Heart left ventricle (tissue), 13 donors: ENCODE measurements around the gene TNPO3.

ENCODE experiments used
- CTCF ChIP-seq, 12 donors: fragments of 200-600 bp; sonication (generic) in 4 of 12; IDR thresholded peaks; one replicate each; pipeline versions ENCODE4 v1.5.0 to v1.8.0; 2018 to 2022; ENCODE audit warnings: antibody characterized with exemption in 12 of 12, mild to moderate bottlenecking in 5 of 12
- POLR2A ChIP-seq, 2 donors: fragments of 450-650 bp; IDR thresholded peaks; one replicate each; pipeline ENCODE4 v1.6.1; 2017; ENCODE audit warnings: antibody characterized with exemption in 2 of 2, mild to moderate bottlenecking in 2 of 2, moderate library complexity in 2 of 2
- donor health status: ischemic (EF 13 %, LVEDD 7.1; RV severe dilation, severe dysfunction).
- donor health status: DM: no; HTN: yes; CAD: no.
- donor health status: DM: no; HTN: no; CAD: no.
- donor health status: ischemic (EF 25% LVEDD 6.9; RV normal size, moderate dysfunction).
- donor health status: ischemic (EF 25% LVEDD 5.7; RV mildly dilated, moderate dysfunction).
- donor health status: ischemic (EF 35%, LVEDD 5.7; RV mildly dilated, moderate dysfunction).
- donor health status: nonischemic (EF 11% LVEDD 7.7; RV severe dilation, severe dysfunction).
- donor health status: DM: yes; HTN: yes; CAD: no.
- donor health status: PGD.
- donor health status: ischemic (EF 29% LVEDD 5.4; RV normal size, mild dysfunction).
- donor health status: nonischemic (EF 23%, LVEDD 6.1; RV moderate dilation, normal function).

- TF ChIP-seq CTCF (IDR thresholded peaks at IDR 0.05) (no peak), POLR2A (IDR thresholded peaks at IDR 0.05) (no peak)
Measured at GRCh38 chr7:129101746-129102145, 46.8 kb upstream of the TNPO3 start.
